Peyer's patch (tissue), 4 donors: ENCODE measurements around the gene LUC7L.
"Not testable (repeated sequence)": the region's sequence is repeated elsewhere in the genome, so short reads cannot be mapped to it uniquely, and the experiment has no call there.

Source experiments
- CTCF ChIP-seq, 6 experiments: fragments of 450-650 bp in 4 of 6; fragments of 200-600 bp in 2 of 6; sonication (generic) in 1 of 6; IDR thresholded peaks; one replicate each; pipeline ENCODE4 v1.5.1; 2017 to 2019; ENCODE audit warnings: antibody characterized with exemption in 6 of 6, mild to moderate bottlenecking in 3 of 6, moderate library complexity in 1 of 6
- POLR2A ChIP-seq, 2 donors: fragments of 450-650 bp; IDR thresholded peaks; one replicate each; pipeline ENCODE4 v1.5.1; 2017; ENCODE audit warnings: antibody characterized with exemption in 2 of 2, mild to moderate bottlenecking in 2 of 2, moderate library complexity in 2 of 2

GRCh38 chr16:170088-170507, 59.2 kb downstream of the LUC7L start:
- TF ChIP-seq CTCF, POLR2A (IDR thresholded peaks at IDR 0.05): not testable (repeated sequence)
